HG03097 (cell line): ENCODE measurements around the gene C5orf58.

Source experiments
- ATAC-seq: cut with Tn5 transposase; IDR thresholded peaks from one replicate; pipeline ENCODE4 v1.9.1; 2021; ENCODE audit not compliant: unreplicated experiment, low FRiP score

Gene C5orf58

GRCh38 chr5:170252720-170253350, 20.1 kb downstream of the C5orf58 start:
- ATAC-seq = no peak

- peak; percentile 68 for ATAC-seq
These were observed 21.3 kb downstream of the C5orf58 start for GRCh38 chr5:170254056-170254455.

- ATAC-seq = no peak
These were observed 23.8 kb downstream of the C5orf58 start for GRCh38 chr5:170256571-170256970.

- ATAC-seq = no peak
These were observed 24.6 kb downstream of the C5orf58 start for GRCh38 chr5:170257370-170257769.

- no peak for ATAC-seq
These were observed 28.8 kb downstream of the C5orf58 start for GRCh38 chr5:170261528-170262043.

- no peak for ATAC-seq
These were observed 29.6 kb downstream of the C5orf58 start for GRCh38 chr5:170262061-170263045.

GRCh38 chr5:170263906-170264305, 31.1 kb downstream of the C5orf58 start:
- ATAC-seq = no peak

- ATAC-seq = no peak
These were observed 32.7 kb downstream of the C5orf58 start for GRCh38 chr5:170265522-170265921.

GRCh38 chr5:170266570-170267381, 34.0 kb downstream of the C5orf58 start:
- ATAC-seq = no peak

- ATAC-seq = peak; percentile 77
These were observed 34.8 kb downstream of the C5orf58 start for GRCh38 chr5:170267431-170268152.

- no peak for ATAC-seq
These were observed 35.4 kb downstream of the C5orf58 start for GRCh38 chr5:170268153-170268689.

GRCh38 chr5:170268884-170269283, 36.1 kb downstream of the C5orf58 start:
- ATAC-seq = no peak

GRCh38 chr5:170269579-170269978, 36.8 kb downstream of the C5orf58 start:
- ATAC-seq = no peak

- no peak for ATAC-seq
These were observed 37.7 kb downstream of the C5orf58 start for GRCh38 chr5:170270293-170271069.

- no peak for ATAC-seq
These were observed 41.4 kb downstream of the C5orf58 start for GRCh38 chr5:170273968-170274710.

GRCh38 chr5:170275376-170275994, 42.7 kb downstream of the C5orf58 start:
- no peak for ATAC-seq

GRCh38 chr5:170276140-170276539, 43.4 kb downstream of the C5orf58 start:
- ATAC-seq = no peak

GRCh38 chr5:170277867-170278281, 45.1 kb downstream of the C5orf58 start:
- no peak for ATAC-seq
